Measurements from ENCODE around the gene HS6ST1.

DNA sequence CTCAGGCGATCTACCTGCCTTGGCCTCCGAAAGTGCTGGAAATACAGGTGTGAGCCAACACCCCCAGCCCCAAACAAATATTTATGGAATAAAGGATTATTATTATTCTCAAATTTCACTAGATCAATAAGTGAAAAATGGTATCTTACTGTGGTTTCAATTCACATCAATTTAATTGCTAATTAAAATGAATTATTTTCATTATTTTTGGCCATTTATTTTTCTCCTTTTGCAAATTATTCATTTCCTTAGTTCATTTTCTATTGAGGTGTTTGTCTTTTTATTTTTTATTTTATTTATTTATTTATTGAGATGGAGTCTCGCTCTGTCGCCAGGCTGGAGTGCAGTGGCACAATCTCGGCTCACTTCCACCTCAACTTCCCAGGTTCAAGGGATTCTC lies 11.9 kb upstream of the HS6ST1 start:
- TF ChIP-seq, protein P1, sequence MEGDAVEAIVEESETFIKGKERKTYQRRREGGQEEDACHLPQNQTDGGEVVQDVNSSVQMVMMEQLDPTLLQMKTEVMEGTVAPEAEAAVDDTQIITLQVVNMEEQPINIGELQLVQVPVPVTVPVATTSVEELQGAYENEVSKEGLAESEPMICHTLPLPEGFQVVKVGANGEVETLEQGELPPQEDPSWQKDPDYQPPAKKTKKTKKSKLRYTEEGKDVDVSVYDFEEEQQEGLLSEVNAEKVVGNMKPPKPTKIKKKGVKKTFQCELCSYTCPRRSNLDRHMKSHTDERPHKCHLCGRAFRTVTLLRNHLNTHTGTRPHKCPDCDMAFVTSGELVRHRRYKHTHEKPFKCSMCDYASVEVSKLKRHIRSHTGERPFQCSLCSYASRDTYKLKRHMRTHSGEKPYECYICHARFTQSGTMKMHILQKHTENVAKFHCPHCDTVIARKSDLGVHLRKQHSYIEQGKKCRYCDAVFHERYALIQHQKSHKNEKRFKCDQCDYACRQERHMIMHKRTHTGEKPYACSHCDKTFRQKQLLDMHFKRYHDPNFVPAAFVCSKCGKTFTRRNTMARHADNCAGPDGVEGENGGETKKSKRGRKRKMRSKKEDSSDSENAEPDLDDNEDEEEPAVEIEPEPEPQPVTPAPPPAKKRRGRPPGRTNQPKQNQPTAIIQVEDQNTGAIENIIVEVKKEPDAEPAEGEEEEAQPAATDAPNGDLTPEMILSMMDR (IDR thresholded peaks at IDR 0.05; ENCODE audit: insufficient read depth, low read length), result no peak
- TF ChIP-seq POLR2AphosphoS5 (IDR thresholded peaks at IDR 0.05; ENCODE audit: low read depth), result no peak
- TF ChIP-seq GABPA (IDR thresholded peaks at IDR 0.05; ENCODE audit: low read depth), result no peak

Data from HL-60 (cell line).